Trophoblast cell (in vitro differentiated cells and primary cell): ENCODE measurements around the gene PAK4.
"Not testable (repeated sequence)": the region's sequence is repeated elsewhere in the genome, so short reads cannot be mapped to it uniquely, and the experiment has no call there.

Experiments used
- DNase-seq, 2 donors: peaks; one replicate each; pipeline ENCODE4 v3.0.0-alpha.2; 2016
- H2AFZ ChIP-seq: 2 replicates; pipeline ENCODE4 v1.6.1; 2013; ENCODE audit warnings: low read length, moderate library complexity, mild to moderate bottlenecking; ENCODE audit not compliant: insufficient read depth, poor library complexity
- H2AK5ac ChIP-seq: 2 replicates; pipeline ENCODE4 v1.6.1; 2013; ENCODE audit warnings: mild to moderate bottlenecking, low read length
- H2BK120ac ChIP-seq: 2 replicates; pipeline ENCODE4 v1.6.1; 2013; ENCODE audit warnings: low read length, mild to moderate bottlenecking, moderate library complexity; ENCODE audit not compliant: insufficient read depth, poor library complexity
- H2BK12ac ChIP-seq: 2 replicates; pipeline ENCODE4 v1.6.1; 2013; ENCODE audit warnings: mild to moderate bottlenecking, low read length, moderate library complexity
- H2BK5ac ChIP-seq: 2 replicates; pipeline ENCODE4 v1.6.1; 2013; ENCODE audit warnings: low read length, low read depth, moderate library complexity, mild to moderate bottlenecking; ENCODE audit not compliant: poor library complexity
- H3K14ac ChIP-seq: 2 replicates; pipeline ENCODE4 v1.6.1; 2013; ENCODE audit warnings: mild to moderate bottlenecking, low read length
- H3K18ac ChIP-seq: 2 replicates; pipeline ENCODE4 v1.6.1; 2013; ENCODE audit warnings: mild to moderate bottlenecking, low read length
- H3K23ac ChIP-seq: 2 replicates; pipeline ENCODE4 v1.6.1; 2013; ENCODE audit warnings: low read length
- H3K27ac ChIP-seq: 2 replicates; pipeline ENCODE4 v1.5.1; 2013; ENCODE audit warnings: low read depth, mild to moderate bottlenecking, inconsistent platforms, low read length, moderate library complexity
- H3K27me3 ChIP-seq: 2 replicates; pipeline ENCODE4 v1.6.1; 2013; ENCODE audit warnings: inconsistent platforms, mild to moderate bottlenecking, low read length, moderate library complexity; ENCODE audit not compliant: insufficient read depth
- H3K36me3 ChIP-seq, 2 experiments: 1 replicate in 1 of 2; 2 replicates in 1 of 2; pipeline ENCODE4 v1.6.1; 2013; ENCODE audit warnings: low read length in 2 of 2, mild to moderate bottlenecking in 2 of 2, moderate library complexity in 1 of 2; ENCODE audit not compliant: insufficient read depth in 2 of 2, control insufficient read depth in 1 of 2
- H3K4ac ChIP-seq: 2 replicates; pipeline ENCODE4 v1.6.1; 2013; ENCODE audit warnings: low read depth, mild to moderate bottlenecking, low read length, moderate library complexity
- H3K4me1 ChIP-seq, 2 experiments: 1 replicate in 1 of 2; 2 replicates in 1 of 2; pipeline ENCODE4 v1.6.1; 2013; ENCODE audit warnings: low read length in 2 of 2, mild to moderate bottlenecking in 2 of 2, moderate library complexity in 1 of 2; ENCODE audit not compliant: insufficient read depth in 2 of 2, control insufficient read depth in 1 of 2
- H3K4me2 ChIP-seq: 2 replicates; pipeline ENCODE4 v1.6.1; 2013; ENCODE audit warnings: inconsistent platforms, mild to moderate bottlenecking, low read length, moderate library complexity
- H3K4me3 ChIP-seq: 2 replicates; pipeline ENCODE4 v1.5.1; 2013; ENCODE audit warnings: mild to moderate bottlenecking, low read depth, low read length, inconsistent platforms
- H3K79me1 ChIP-seq: one replicate; pipeline ENCODE4 v1.6.1; 2013; ENCODE audit warnings: low read length
- H3K79me2 ChIP-seq: 2 replicates; pipeline ENCODE4 v1.6.1; 2013; ENCODE audit warnings: low read length, mild to moderate bottlenecking; ENCODE audit not compliant: control insufficient read depth, insufficient read depth, poor library complexity
- H3K9ac ChIP-seq: 2 replicates; pipeline ENCODE4 v1.6.1; 2013; ENCODE audit warnings: mild to moderate bottlenecking, low read length
- H3K9me3 ChIP-seq: 2 replicates; pipeline ENCODE4 v1.6.1; 2013; ENCODE audit warnings: low read depth, mild to moderate bottlenecking, control low read depth, inconsistent platforms, low read length; ENCODE audit not compliant: insufficient read depth
- H4K12ac ChIP-seq: 2 replicates; pipeline ENCODE4 v1.6.1; 2013; ENCODE audit warnings: low read depth, mild to moderate bottlenecking, low read length, moderate library complexity
- H4K8ac ChIP-seq: 2 replicates; pipeline ENCODE4 v1.6.1; 2013; ENCODE audit warnings: low read depth, mild to moderate bottlenecking, low read length, moderate library complexity
- H4K91ac ChIP-seq: one replicate; pipeline ENCODE4 v1.6.1; 2013; ENCODE audit warnings: low read depth, mild to moderate bottlenecking, low read length, moderate library complexity
- WGBS: extraction: QIAGEN DNeasy Blood & Tissue Kit; methylation state at CpG from one replicate; pipeline ENCODE4 v1.1.7; 2013; ENCODE audit warnings: missing lambda C conversion rate; ENCODE audit not compliant: insufficient read length, insufficient coverage; ENCODE audit errors: extremely low coverage; 5-methylcytosine and 5-hydroxymethylcytosine counted together

PAK4 gene

DNA sequence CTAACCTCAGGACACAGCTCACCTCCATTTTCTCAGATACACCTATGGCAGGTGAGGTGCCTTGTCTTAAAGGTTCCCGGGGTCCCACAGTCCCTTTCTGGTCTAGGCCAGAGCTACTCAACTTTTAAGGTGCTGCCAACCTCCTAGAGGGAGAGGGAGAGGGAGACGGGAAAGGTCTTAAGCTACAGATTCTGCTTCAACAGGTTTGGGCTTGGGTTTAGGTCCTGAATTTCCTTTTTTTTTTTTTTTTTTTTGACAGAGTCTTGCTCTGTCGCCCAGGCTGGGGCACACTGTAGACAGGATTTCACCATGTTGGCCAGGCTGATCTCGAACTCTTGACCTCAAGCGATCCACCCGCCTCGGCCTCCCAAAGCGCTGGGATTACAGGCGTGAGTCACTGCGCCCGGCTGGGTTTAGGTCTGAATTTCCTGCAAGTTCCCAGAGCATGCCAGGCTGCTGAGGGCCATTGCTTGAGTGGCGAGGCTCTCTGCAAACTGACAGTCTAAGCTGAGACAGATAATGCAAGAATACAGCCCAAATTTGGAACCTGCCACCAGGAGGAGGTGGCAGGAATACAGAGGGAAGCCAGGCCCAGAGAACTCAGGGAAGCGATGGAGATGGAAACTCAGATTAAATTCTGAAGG, 86.3 kb downstream of the PAK4 start:
- H4K12ac ChIP-seq = no peak overlapping the region
- no peaks in the 10 kb centered on the region for H3K27me3 ChIP-seq
- no peaks in the 10 kb centered on the region for H3K79me2 ChIP-seq
- H2BK120ac ChIP-seq = no peak overlapping the region
- no peak overlapping the region for H3K27ac ChIP-seq
- no peak overlapping the region for H3K14ac ChIP-seq
- H2BK12ac ChIP-seq = no peak overlapping the region
- H3K4me1 ChIP-seq = no peaks in the 10 kb centered on the region
- H3K79me1 ChIP-seq = no peaks in the 10 kb centered on the region
- no peak for DNase-seq
- H4K8ac ChIP-seq = no peak overlapping the region
- peaks cover 3% of the 10 kb centered on the region for H3K9me3 ChIP-seq
- no peaks in the 10 kb centered on the region for H3K36me3 ChIP-seq
- no peak overlapping the region for H3K4me2 ChIP-seq
- H4K91ac ChIP-seq = no peak overlapping the region
- no peak overlapping the region for H3K9ac ChIP-seq
- no peak overlapping the region for H3K4ac ChIP-seq
- H3K4me3 ChIP-seq = no peak overlapping the region
- no peak overlapping the region for H2AK5ac ChIP-seq
- no CpG with 5 or more reads among the region's 13 CpGs for WGBS
- H2BK5ac ChIP-seq = no peak overlapping the region
- no peak overlapping the region for H3K23ac ChIP-seq
- H3K18ac ChIP-seq = no peak overlapping the region
- H2AFZ ChIP-seq = no peak overlapping the region

DNA sequence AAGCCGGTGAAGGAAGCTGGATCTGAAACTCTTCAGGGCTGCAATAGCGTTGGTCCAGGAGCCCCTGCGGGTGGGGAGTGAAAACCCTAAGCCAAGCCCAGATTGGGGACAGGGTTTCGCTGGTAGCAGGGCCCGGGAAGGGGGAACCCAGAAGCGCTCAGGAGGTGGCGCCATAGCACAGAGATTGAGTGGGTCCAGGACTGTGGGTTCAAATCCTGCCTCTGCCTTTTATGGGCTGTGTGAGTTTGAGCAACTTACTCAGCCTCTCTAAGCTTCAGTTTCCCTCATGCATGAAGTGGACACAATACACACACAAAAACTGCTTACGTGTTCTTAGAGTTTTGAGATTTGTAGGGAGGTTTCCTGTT, 86.8 kb downstream of the PAK4 start:
- no CpG with 5 or more reads among the region's 8 CpGs for WGBS
- H3K23ac ChIP-seq = no peak overlapping the region
- no peak overlapping the region for H4K12ac ChIP-seq
- peaks cover 5% of the 10 kb centered on the region for H3K9me3 ChIP-seq
- no peak overlapping the region for H4K8ac ChIP-seq
- no peaks in the 10 kb centered on the region for H3K36me3 ChIP-seq
- H3K27me3 ChIP-seq = no peaks in the 10 kb centered on the region
- no peak overlapping the region for H4K91ac ChIP-seq
- no peak overlapping the region for H3K18ac ChIP-seq
- peak; percentile 11 to 36 for DNase-seq
- H2BK5ac ChIP-seq = no peak overlapping the region
- H2BK120ac ChIP-seq = no peak overlapping the region
- no peak overlapping the region for H3K4me3 ChIP-seq
- no peak overlapping the region for H2AK5ac ChIP-seq
- no peak overlapping the region for H3K14ac ChIP-seq
- H3K27ac ChIP-seq = no peak overlapping the region
- H3K79me2 ChIP-seq = no peaks in the 10 kb centered on the region
- no peaks in the 10 kb centered on the region for H3K79me1 ChIP-seq
- no peak overlapping the region for H3K9ac ChIP-seq
- no peaks in the 10 kb centered on the region for H3K4me1 ChIP-seq
- no peak overlapping the region for H2AFZ ChIP-seq
- H3K4me2 ChIP-seq = no peak overlapping the region
- H2BK12ac ChIP-seq = no peak overlapping the region
- no peak overlapping the region for H3K4ac ChIP-seq

DNA sequence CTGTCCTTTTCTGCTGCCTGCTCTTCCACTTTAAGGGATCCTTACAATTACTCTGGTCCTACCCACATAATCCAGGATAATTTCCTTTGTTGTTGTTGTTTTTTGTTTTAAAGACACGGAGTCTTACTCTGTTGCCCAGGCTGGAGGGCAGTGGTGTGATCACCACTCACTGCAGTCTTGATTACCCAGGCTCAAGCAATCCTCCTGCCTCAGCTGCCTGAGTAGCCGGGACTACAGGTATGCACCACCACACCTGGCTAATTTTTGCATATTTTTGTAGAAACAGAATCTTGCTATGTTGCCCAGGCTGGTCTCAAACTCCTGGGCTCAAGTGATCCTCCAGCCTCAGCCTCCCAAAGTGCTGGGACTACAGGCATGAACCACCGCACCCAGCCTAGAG, 89.7 kb downstream of the PAK4 start:
- not testable (repeated sequence) for H3K18ac ChIP-seq, H4K12ac ChIP-seq, H3K4me3 ChIP-seq, H3K36me3 ChIP-seq, H2AFZ ChIP-seq, H3K9me3 ChIP-seq, H3K4me1 ChIP-seq, H4K91ac ChIP-seq, H3K27ac ChIP-seq, DNase-seq, H2BK5ac ChIP-seq, H3K23ac ChIP-seq, H3K14ac ChIP-seq, H3K4ac ChIP-seq, H3K9ac ChIP-seq, H2BK120ac ChIP-seq, H3K79me1 ChIP-seq, H3K4me2 ChIP-seq, H3K27me3 ChIP-seq, H2BK12ac ChIP-seq, H4K8ac ChIP-seq, H3K79me2 ChIP-seq, H2AK5ac ChIP-seq
- WGBS = no CpG with 5 or more reads among the region's 3 CpGs

DNA sequence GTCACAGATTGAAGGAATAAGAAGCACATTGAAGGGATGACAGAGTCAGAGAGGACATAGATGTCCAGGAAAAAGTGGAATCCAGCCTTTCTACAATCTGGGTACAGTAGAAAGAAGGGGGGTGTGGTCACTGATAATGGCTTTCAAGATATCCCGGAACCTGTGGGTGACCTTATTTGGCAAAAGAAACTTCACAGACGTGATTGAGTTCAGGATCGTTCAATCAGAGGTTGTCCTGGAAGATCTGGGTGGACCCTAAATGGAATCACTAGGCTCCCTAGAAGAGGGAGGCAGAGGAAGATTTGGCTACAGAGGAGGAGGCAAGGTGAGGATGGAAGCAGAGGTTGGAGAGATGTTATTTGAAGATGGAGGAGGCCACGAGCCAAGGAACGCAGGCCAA, 91.5 kb downstream of the PAK4 start:
- no peak overlapping the region for H3K9ac ChIP-seq
- no peak overlapping the region for H4K8ac ChIP-seq
- no peak overlapping the region for H4K91ac ChIP-seq
- no peaks in the 10 kb centered on the region for H3K79me2 ChIP-seq
- H4K12ac ChIP-seq = no peak overlapping the region
- no peaks in the 10 kb centered on the region for H3K36me3 ChIP-seq
- no peak overlapping the region for H3K27ac ChIP-seq
- peaks cover 4% of the 10 kb centered on the region for H3K9me3 ChIP-seq
- no peak overlapping the region for H3K4ac ChIP-seq
- H3K4me2 ChIP-seq = no peak overlapping the region
- H3K18ac ChIP-seq = no peak overlapping the region
- H3K4me3 ChIP-seq = no peak overlapping the region
- no peak overlapping the region for H2BK120ac ChIP-seq
- no peak overlapping the region for H2AK5ac ChIP-seq
- H2BK12ac ChIP-seq = no peak overlapping the region
- H3K79me1 ChIP-seq = no peaks in the 10 kb centered on the region
- WGBS = no CpG with 5 or more reads among the region's 5 CpGs
- no peak overlapping the region for H2AFZ ChIP-seq
- no peak overlapping the region for H3K23ac ChIP-seq
- no peak overlapping the region for H3K14ac ChIP-seq
- no peaks in the 10 kb centered on the region for H3K27me3 ChIP-seq
- no peak for DNase-seq
- H3K4me1 ChIP-seq = no peaks in the 10 kb centered on the region
- no peak overlapping the region for H2BK5ac ChIP-seq
